GM21390 (cell line): ENCODE results near the gene SNAP47.

ENCODE experiments used
- ATAC-seq: cut with Tn5 transposase; IDR thresholded peaks from one replicate; pipeline ENCODE4 v1.9.1; 2021; ENCODE audit not compliant: unreplicated experiment

Gene SNAP47

DNA sequence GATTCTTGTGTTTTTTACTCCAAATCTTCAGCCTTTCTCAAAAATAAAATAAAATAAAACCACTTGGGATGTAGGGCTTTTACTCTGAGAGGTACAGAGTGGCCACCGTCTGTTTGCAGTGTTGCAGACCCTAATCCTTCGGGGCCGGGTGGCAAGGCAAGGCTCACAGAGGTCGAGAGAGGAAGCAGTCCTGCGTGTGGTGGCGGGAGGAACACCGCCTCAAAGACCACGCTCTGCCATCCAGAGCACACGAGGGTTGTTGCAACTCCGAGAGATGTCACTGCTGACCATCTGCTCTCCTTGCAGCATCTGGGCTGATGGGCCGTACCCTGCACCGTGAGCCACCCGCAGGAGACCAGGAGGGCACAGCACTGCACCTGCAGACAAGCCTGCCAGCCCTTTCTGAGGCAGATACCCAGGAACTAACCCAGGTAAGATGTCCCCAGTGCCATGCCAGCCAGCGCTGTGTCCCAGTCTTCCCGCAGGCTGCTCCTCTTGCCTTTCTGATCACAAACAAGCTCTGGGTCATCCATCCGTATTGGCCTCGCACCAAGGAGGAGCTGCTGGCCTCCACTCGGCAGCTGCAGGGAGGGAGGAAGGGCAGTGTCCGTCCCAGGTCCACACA, 31.5 kb downstream of the SNAP47 start:
- ATAC-seq, result no peak

DNA sequence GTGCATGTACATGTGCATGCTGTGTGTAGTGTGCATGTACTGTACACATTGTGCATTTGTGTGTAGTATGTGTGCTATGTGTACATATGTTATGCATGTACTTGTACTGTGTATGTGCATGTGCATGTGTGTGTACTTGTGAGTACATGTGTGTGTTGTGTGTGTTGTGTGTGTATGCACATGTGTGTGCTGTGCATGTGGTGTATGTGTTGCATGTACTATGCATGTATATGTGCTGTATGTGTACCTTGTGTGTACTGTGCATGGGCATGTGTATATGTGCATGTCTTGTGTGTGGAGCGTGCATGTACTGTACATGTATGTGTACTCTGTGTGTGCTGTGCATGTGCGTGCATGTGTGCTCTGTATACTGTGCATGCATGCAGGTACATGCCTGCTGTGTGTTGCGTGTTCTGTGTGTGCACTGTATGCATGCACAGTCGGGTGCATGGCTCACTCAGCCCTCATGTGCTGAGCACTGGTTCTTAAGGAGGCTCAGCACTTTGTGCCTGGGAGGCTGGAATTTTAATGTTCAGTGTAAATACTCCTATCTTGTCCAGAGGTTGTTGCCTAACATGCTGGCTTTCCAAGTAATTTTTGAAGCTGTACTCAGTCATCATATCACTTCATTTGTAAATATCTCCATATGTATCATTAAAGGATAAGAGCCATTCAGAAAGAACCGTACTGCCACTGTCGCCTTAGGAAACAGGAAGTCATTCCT, 32.3 kb downstream of the SNAP47 start:
- no peak for ATAC-seq

DNA sequence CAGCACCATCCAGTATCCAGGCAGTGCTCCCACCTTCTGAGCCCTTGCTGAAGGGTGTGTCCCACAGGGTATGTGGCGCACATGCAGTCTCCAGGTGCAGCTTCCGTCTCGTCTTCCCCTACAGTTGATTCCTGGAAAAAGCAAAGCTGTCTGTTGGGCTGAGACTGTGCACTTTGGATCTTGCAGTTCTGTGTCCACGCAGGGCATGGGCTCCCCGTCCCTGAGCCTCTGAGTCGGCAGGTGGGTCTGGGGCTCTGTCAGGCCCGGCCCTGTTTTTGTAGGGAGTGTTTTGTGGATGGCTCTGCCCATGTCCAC, 32.8 kb downstream of the SNAP47 start:
- no peak for ATAC-seq

DNA sequence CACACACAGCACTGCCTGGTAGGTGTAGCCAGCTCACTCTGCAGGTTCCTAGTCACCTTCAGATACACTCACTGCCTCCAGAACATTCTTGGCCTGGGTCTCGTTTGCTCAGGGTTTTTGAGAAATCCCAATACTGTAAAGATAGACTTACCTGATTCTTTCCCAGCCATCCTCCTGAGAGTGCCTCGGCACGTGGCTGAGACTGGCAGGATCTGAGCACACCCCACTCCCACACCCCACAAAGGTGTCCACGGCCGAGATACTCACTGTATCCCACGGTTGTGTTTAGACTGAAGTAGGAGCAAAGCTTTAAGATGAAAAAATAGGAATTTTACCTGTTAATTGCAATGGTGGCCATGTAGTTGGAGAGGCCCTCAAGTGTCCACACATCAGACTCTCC, 33.4 kb downstream of the SNAP47 start:
- ATAC-seq, result no peak

DNA sequence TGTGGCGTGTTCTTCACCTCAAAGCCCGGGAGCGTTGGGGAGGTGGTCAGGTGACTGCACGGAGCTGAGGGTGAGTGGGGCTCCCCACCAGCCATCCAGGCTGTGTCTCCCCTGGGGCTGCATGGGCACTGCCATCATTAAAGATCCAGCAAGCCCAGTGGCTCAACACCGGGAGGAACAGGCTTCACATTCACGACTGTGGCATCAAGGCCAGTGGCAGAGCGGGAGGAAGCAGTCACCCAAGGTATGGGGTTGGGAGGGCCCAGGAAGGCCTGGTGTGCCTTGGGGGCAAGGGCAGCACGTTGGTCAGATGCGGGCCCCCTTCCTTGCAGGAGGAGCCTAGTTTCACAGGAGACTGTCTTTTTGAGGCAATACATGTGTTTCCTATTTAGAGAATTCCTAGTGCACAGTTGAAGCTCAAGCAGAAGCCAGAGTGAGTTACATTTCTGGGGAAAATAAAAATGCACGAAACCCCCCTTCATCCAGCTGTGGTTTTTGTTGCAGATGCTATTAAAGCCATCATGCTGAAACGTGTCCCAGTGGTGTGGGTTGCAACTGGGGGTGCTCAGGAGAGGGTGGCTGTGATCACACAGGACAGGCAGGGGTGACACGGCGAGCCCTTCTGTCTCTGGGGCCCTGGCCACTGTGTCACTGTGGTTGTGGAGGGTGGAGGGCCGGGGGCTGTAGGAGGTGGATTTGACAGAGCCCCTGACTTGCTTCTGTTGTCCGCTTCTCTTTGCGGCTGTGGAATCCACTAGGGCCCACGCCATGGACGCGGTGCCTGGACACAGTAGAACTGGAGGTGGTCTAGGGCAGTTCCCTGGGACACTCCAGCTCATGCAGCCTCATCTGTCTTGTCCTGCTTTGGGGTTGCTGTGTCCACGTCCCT, 34.1 kb downstream of the SNAP47 start:
- ATAC-seq, result no peak

DNA sequence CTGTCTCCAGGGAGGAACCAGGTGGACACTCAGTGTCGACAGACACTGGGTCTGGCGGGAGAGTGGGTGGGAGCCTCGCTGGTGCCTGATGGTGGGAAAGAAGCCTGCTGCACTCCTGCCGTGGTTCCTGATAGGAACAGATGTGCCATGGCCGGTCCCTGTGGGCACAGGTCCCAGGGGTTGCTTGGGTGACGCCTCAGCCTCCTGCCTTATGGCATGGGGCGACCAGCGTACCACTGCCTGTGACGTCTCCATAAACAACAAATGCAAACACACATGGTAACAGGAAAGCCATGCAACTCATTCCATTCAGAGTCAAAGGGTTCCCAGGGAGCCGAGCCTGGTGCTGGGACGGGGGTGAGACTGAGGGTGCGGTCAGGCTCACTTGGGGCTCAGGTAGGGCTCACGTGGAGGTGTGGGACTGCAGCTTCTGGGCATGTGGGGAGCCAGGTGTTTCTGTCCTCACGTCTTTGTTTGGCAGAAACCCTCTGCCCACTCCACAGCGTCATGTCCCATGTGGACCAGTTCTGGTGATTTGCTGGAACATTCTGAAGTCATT, 34.8 kb downstream of the SNAP47 start:
- ATAC-seq, result no peak

DNA sequence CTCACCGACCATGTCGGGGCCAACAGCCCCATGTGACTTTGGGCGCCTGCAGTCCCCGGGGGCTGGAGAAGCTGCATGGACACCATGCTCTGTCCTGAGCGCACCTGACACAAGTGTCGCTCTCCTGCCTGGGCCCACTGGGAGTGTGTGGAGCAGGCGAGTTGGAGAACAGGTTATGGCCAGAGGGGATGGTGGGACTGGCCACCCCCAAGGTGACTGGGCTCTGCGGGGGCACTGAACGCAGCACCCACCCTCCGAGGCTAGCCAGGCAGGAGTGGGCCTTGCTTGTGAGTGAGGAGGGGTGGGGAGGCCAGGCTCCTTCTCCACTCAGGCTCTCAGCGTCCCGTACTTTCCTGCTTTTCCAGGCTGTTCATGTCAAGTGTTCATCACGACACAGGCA, 35.6 kb downstream of the SNAP47 start:
- no peak for ATAC-seq

DNA sequence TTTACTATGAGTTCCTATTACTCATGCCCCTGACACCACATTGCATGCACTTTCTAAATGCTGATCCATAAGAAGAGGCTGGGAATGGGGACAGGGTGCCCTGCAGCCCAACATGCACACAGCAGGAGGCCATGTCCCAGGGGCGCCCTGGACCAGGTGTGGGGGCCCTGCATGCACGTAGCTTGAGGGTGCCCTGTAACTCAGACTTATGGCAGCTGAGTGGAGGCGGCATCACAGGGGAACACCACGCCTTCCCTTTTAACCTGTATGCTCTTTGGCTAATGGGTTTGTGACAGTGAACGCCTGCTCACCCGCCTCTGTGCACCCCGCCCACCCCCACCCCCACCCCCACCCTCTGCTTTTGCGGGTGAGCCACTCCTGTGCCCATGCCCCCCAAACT, 36.1 kb downstream of the SNAP47 start:
- no peak for ATAC-seq

DNA sequence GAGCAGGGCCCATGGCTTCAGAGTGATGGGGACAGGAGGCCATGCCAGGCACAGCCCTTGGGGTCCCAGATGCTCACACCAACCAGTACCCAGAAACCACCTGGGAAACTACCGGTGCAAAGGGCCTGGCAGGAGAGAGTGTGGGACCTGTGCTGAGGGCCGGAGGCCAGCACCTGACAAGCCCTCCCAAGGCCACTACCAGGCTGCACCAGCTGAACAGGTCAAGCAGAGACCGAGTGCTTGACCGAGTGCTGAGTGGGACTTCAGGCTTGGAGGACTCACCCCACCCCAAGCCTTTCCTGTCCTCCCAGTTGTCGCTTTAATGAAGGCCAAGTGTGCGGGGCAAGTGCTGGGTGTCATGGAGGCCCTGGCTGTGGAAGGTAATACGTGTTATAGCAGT, 36.5 kb downstream of the SNAP47 start:
- no peak for ATAC-seq

DNA sequence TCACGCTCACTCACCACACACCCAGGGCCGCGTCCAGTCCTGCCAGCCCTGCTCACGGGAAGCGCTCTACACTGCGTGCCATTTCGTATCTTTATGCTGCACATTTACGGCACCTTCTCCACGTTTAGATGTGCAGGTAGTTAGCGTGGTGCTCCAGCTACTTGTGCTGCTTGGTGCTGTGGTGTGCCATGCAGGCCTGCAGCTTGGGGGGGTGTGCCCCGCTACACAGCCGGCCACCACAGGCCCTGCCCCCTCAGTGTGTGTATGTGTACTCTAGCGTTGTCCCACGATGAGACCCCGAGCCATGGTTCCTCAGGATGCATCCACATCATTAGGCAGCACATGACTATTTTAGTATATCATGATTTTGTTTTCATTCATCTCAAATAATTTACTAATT, 38.3 kb downstream of the SNAP47 start:
- no peak for ATAC-seq

DNA sequence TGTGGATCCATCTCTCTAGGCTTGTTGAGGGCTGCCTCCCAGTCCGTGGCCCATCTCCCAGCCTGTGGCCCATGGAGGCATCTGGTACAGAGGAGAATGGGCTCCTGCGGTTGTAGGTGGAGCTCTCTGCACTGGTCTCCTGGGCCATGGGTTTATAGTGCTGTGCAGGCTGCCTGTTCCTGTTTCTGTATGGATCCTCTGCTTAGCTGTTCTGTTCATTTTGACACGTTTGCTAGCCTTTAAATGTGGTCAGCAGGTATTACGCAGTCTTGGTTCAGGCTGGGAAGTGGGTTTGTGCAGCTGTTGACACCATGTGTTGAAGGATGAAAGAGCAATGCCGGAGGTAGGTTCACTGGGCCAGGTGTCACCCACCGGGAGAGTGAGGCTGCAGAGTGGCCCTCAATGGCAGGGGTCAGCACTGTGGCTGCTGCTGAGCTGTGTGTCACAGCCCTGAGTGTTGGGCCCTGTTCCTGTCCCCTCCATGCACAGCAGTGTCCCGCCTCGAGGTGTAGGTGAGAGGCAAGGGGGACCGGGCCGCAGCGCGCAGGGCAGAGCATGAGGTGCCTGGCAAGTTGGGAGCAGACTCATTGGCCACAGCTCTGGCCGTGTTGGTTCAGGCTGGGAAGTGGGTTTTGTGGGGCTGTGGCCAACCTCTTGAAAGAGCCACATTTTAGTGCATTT, 39.0 kb downstream of the SNAP47 start:
- ATAC-seq, result no peak

DNA sequence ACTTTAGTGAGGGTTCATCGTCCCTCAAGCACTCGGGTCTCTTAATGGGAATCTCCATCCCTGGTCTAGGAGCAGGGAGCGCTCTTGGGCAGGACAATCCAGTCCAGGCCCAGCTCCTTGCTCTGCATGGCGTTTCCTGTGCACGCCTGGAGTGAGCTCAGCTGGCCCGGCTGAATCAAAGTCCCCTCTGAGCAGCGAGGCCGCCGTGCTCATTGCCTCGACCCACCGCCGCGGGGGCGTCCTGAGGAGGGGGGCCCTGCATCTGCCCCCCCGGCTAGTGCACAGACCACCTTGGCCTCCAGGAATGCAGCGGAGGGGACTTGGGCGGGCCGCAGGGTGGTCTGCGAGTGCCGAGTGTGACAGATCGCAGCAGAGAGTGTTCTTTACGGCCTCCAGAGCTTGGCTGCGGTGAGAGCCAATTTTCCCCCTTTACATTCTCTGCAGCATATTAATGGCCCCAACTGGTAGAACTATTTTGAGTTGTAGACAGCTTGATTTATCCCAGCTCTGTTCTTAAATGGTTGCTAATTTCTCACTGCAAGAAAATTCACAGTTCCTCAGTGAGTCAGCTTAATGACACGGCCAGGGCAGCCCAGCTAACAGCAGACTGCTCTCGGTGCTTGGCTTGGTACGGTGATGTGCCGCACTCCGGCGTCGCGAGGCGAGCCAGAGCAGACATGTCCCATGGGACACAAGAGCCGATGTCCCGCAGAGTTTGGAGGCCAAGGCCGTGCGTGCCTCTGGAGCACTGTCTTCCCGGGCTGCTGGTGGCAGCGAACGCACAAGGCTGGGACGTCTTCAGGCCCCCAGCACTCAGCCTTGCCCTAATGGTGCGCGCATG, 39.8 kb downstream of the SNAP47 start:
- no peak for ATAC-seq

DNA sequence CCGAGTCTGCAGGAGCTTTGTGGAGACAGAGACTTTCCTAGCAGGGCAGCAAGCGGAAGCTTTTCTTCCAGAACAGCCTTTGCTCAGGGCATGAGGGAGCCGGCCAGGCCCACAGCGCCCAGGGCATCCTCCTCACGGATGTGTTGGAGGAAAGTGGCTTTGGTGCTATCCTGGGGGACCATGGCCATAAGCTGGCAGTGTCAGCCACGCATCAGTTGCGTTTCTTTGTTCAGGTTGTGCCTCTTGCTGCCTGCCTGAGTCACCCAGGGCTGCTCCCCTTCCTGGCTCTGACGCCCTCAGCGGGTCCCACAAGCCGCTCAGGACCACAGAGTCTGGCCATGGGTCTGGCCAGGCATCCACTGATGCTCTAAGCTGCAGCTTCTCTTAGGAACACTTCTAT, 40.6 kb downstream of the SNAP47 start:
- ATAC-seq, result no peak

DNA sequence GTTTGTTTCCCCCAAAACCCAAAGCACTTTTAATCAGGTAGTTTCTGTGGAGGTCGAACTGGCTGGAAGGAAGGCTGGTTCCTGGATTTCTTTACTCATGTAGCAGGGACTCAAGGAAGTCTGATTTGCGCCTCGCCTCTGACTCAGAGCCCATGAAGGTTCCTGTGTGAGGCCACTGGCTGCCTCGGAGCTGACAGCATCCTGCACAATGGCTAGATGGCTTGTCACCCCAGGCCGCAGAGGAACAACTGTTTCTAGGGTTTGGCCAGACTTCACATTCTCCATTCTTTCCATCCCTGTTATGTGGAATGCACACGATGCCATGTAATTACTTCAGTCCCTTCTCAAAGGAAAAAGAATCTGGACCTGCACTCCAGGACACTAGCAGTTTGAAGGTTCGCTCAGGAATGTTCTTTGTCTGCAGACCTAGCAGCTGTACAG, 41.1 kb downstream of the SNAP47 start:
- no peak for ATAC-seq

DNA sequence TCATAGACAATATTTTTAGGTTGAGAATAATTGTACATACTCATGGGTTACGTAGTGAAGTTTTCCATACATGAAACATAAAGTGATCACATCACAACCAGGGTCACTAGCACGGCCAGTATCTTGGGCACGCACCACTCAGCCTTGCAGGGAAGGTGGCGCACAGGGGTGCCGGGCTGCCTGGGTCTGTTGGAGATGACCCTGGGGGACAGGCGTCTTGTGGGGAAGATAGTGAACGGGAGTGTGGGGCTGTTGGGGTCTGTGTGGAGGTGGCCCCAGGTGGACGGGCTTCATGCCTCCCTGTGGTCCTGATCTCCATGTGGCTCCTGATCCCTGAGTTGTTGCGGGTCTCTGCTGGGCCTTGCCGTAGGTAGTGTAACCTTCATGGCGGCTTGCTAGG, 41.9 kb downstream of the SNAP47 start:
- no peak for ATAC-seq

DNA sequence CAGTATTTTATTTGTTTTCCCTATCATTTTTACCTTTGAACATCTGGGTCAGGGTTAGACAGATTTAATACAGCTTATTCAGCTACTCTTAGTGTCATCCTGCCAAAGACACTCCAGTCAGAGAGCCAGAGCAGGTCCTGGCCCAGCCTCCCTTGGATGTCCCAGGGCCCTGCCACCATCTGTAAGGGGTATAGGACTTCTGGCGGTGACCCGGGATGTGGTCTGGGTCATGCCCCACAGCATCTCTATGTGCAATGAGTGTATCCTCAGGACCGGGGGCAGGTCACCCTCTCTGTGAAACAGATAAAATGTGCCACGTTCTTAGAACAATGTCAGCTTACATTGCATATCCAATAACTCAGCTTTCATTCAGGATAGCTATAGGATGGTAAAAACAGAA, 42.4 kb downstream of the SNAP47 start:
- ATAC-seq, result no peak

DNA sequence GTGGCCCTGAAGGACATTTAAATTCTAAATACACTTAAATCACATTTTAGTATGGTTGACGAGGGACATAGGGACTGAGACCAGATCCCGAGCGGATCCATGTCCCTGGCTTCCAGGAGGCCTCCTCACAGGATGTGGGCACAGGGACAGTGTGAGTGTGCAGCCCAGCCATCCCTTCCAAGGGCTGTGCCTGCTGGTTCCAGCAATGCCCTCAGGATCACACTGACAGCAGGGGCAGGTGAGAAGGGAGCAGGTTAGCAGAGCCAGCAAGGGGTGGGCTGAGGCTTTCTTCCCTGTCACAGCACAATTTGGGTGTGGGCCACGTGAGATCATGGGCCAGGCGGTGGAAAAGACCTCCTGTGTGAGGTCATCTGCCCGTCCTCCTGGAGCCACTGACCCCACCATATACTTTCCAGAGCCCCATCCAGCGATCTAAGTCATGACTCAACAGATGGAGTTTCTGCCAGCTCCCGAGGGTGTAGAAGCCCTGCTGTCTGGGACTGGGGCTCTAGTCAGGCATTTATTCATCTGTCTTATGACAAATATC, 43.2 kb downstream of the SNAP47 start:
- ATAC-seq, result no peak

DNA sequence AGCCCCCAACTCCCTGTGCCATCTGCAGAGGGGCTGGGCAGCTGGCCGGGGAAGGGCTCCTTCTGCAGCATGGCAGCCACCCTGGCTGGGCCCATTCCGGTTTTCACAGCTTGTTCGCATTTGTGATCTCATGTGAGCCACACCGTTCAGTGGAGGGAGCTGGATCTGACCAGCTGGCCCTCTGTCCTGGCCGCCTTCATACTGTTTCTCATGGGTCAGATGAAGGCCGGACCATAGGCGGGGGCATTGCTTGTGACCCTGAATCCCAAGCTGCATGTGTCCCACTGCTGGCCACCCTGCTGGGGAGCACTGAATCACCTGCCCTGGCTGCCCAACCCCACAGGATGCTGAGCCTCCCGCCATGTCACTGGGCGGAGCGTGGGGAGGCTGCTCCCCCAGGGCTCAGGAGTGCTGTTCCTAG, 43.8 kb downstream of the SNAP47 start:
- ATAC-seq, result no peak

DNA sequence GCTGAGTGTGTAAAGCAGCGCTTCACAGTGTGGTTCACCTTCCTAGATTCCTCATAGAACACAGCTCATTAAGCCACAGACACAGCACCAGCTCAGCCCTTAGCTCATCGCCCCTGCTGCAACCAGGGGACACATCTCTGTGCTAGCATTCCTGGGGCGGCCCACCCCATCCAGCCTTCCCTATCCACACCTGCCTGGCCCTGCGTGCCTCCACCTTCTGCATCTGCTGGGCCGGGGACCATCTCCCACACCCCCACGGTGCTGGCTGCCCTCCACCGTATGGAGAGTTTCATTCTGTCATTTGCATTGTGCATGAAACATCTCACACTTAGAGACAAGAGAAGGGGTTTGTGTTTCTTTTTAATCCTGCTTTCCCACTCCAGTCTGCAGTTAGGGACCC, 44.5 kb downstream of the SNAP47 start:
- no peak for ATAC-seq
